Peyer's patch (tissue), 4 donors: ENCODE results near the gene CD63. TPM values are rescaled to one million over a fixed set of nuclear protein-coding genes. Genes with fewer than 3 reads are reported as not detected.

Experiments used
- DNase-seq, 3 donors: peaks; one replicate each; pipeline ENCODE4 v3.0.0-alpha.2; 2017 to 2019
- H3K27ac ChIP-seq, 4 donors: fragments of 200-600 bp; sonication (generic); one replicate each; pipeline ENCODE4 v1.5.1; 2016 to 2019
- H3K27me3 ChIP-seq, 2 donors: fragments of 200-600 bp; sonication (generic); one replicate each; pipeline ENCODE4 v1.5.1; 2019
- H3K36me3 ChIP-seq, 3 donors: fragments of 200-600 bp; sonication (generic); one replicate each; pipeline ENCODE4 v1.5.1; 2016 to 2019
- H3K4me1 ChIP-seq, 4 donors: fragments of 200-600 bp; sonication (generic); one replicate each; pipeline ENCODE4 v1.5.1; 2016 to 2019
- H3K4me3 ChIP-seq, 4 donors: fragments of 200-600 bp; sonication (generic); 1 replicate in 3 of 4; 2 replicates in 1 of 4; pipeline ENCODE4 v1.5.1; 2016 to 2019; ENCODE audit warnings: mild to moderate bottlenecking in 1 of 4
- H3K9me3 ChIP-seq, 4 donors: fragments of 200-600 bp; sonication (generic); one replicate each; pipeline ENCODE4 v1.5.1; 2016 to 2019; ENCODE audit warnings: mild to moderate bottlenecking in 1 of 4
- POLR2A ChIP-seq, 2 donors: fragments of 450-650 bp; IDR thresholded peaks; one replicate each; pipeline ENCODE4 v1.5.1; 2017; ENCODE audit warnings: antibody characterized with exemption in 2 of 2, mild to moderate bottlenecking in 2 of 2, moderate library complexity in 2 of 2
- total RNA-seq, 4 donors: library from RNA; depleted of rRNA; stranded (reverse); fragments of >200 nt; gene quantifications; one replicate each; pipeline ENCODE4 v1.1.0, GENCODE V29; 2016
- TF ChIP-seq, protein P1 (sequence below), 6 experiments: fragments of 450-650 bp in 4 of 6; fragments of 200-600 bp in 2 of 6; sonication (generic) in 1 of 6; IDR thresholded peaks; one replicate each; pipeline ENCODE4 v1.5.1; 2017 to 2019; ENCODE audit warnings: antibody characterized with exemption in 6 of 6, mild to moderate bottlenecking in 3 of 6, moderate library complexity in 1 of 6

Gene CD63, protein sequence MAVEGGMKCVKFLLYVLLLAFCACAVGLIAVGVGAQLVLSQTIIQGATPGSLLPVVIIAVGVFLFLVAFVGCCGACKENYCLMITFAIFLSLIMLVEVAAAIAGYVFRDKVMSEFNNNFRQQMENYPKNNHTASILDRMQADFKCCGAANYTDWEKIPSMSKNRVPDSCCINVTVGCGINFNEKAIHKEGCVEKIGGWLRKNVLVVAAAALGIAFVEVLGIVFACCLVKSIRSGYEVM
- 100 to 1,000 TPM; 139 to 433 (median 351) TPM for total RNA-seq

DNA sequence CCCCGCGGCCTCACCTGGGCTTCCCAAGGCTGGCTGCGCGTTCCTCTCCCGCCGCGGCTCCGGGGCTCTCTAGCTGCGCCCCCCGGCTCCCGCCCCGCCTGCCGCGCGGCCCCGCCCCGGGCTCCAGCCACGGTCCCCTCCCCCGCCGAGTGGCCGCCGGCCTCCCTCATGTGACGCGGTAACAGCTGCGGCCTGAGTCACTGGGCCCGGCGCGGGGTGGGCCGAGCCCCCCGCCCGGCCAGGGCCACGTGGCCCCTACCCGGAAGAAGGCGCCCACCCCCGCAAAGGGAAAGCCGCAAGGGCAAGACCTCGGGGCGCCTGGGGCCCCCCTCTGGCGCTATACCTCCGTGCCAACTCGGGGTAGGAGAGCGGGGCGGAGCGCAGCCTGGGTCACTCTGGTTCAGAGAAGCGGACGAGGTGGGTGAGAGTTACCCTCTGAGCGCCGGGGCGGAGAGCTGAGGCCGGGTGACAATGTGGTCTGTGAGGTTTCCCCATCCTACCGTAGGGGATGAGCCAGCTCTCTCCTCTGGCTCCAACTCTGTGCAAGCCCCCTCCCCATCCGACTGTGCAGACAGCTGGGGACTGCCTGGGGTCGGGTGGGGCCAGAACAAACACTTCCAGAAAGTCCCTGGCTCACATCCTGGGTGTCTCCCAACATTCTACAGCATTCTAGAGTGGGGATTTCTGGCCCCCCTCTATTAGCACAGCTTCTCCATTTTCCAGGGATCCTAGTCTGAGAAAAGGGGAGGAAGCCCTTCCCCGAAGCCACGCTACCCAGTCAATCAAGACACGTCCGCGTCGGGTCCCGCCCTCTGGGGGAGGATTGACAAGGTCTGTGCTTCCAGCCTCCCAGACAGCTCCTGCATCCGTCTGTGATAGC is at the start of gene CD63:
CD63 (minus strand) TSS at position 71 of the 880 bp plus-strand sequence. CDS start 668 bp downstream, outside the sequence.
- Histone ChIP-seq H3K27ac (peak within 1 kb of the TSS; percentile 94 to 99 (median 98)), H3K36me3 (peaks cover 0 to 28% (median 0%) of the 10 kb centered on the region in 3 donors), H3K4me3 (peak within 1 kb of the TSS; percentile 89 to 96 (median 94)), H3K27me3 (no peaks in the 10 kb centered on the region), H3K4me1 (peaks cover 3 to 49% (median 18%) of the 10 kb centered on the region in 4 donors), H3K9me3 (no peaks in the 10 kb centered on the region)
- peak; percentile 83 to 94 (median 92) for DNase-seq
- TF ChIP-seq, protein P1, sequence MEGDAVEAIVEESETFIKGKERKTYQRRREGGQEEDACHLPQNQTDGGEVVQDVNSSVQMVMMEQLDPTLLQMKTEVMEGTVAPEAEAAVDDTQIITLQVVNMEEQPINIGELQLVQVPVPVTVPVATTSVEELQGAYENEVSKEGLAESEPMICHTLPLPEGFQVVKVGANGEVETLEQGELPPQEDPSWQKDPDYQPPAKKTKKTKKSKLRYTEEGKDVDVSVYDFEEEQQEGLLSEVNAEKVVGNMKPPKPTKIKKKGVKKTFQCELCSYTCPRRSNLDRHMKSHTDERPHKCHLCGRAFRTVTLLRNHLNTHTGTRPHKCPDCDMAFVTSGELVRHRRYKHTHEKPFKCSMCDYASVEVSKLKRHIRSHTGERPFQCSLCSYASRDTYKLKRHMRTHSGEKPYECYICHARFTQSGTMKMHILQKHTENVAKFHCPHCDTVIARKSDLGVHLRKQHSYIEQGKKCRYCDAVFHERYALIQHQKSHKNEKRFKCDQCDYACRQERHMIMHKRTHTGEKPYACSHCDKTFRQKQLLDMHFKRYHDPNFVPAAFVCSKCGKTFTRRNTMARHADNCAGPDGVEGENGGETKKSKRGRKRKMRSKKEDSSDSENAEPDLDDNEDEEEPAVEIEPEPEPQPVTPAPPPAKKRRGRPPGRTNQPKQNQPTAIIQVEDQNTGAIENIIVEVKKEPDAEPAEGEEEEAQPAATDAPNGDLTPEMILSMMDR (IDR thresholded peaks at IDR 0.05): no peak
- TF ChIP-seq POLR2A (IDR thresholded peaks at IDR 0.05): peak; percentile 46 to 76

- Histone ChIP-seq H3K9me3 (no peaks in the 10 kb centered on the region), H3K4me1 (no peaks in the 10 kb centered on the region), H3K27ac (no peak overlapping the region), H3K27me3 (no peaks in the 10 kb centered on the region), H3K36me3 (peaks cover 0 to 69% (median 0%) of the 10 kb centered on the region in 3 donors), H3K4me3 (no peak overlapping the region)
- TF ChIP-seq POLR2A (IDR thresholded peaks at IDR 0.05): no peak
- TF ChIP-seq, protein P1 (IDR thresholded peaks at IDR 0.05): no peak
- DNase-seq: no peak
Measured at GRCh38 chr12:55777856-55778255, 49.0 kb upstream of the CD63 start.

DNA sequence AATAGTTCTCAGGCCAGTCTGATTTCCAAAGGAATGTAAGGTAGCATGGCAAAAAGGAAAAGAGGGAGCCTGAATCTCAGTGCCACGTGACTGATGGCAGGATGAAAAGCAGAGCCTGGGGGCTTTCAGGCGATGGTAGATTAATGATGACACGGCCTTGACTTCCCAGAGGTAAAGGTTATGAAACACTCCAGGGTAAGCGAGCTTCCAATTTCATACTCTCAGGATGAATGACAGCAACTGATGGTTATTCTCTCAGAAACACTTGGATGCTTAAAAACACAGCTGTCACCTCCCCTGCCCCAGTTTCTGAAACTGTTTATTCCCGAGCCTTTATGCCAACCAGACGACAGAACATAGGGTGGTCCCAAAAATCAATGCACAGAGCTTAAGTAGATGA is 42.9 kb upstream of the CD63 start:
- Histone ChIP-seq H3K36me3 (peaks cover 0 to 37% (median 0%) of the 10 kb centered on the region in 3 donors), H3K27me3 (no peaks in the 10 kb centered on the region), H3K4me3 (no peak overlapping the region), H3K9me3 (no peaks in the 10 kb centered on the region), H3K27ac (no peak overlapping the region), H3K4me1 (no peaks in the 10 kb centered on the region)
- no peak for DNase-seq
- TF ChIP-seq, protein P1 (IDR thresholded peaks at IDR 0.05): no peak

GRCh38 chr12:55767156-55767555 is 38.3 kb upstream of the CD63 start:
- Histone ChIP-seq H3K9me3 (no peaks in the 10 kb centered on the region), H3K27ac (no peak overlapping the region), H3K27me3 (no peaks in the 10 kb centered on the region), H3K4me3 (no peak overlapping the region), H3K4me1 (no peaks in the 10 kb centered on the region), H3K36me3 (peaks cover 0 to 42% (median 0%) of the 10 kb centered on the region in 3 donors)
- TF ChIP-seq, protein P1 (IDR thresholded peaks at IDR 0.05): no peak
- no peak for TF ChIP-seq POLR2A (IDR thresholded peaks at IDR 0.05)
- no peak for DNase-seq

DNA sequence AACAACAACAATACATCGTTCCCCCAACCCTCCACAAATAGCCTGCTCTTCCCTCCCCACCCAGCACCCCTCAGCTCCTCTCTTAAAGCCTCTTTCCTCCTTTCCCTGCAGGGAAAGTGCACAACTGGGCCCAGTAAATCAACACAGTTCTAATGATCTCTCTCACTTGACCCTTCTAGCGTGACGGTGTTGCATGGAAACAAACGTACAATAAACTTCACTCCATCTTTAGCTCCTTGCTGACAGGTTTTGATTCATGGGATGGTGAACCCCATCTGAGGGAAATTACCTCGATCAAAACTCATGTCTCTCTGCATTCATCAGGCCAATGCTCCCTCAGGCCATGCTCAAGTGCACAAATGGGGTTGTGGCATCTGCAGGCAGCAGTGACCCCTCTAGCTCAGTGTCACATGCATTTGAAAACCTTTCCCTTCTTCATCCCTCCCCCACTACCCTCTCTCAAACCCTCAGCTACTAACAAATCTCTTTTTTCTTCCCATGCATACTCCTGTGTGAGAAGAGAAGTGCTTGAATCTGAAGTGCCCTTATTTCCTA is 37.0 kb upstream of the CD63 start:
- DNase-seq: no peak
- TF ChIP-seq, protein P1 (IDR thresholded peaks at IDR 0.05): no peak
- TF ChIP-seq POLR2A (IDR thresholded peaks at IDR 0.05): no peak
- no peak overlapping the region for H3K4me3 ChIP-seq
- H3K9me3 ChIP-seq: no peaks in the 10 kb centered on the region
- peaks cover 0 to 36% (median 0%) of the 10 kb centered on the region in 3 donors for H3K36me3 ChIP-seq
- no peaks in the 10 kb centered on the region for H3K27me3 ChIP-seq
- no peak overlapping the region for H3K27ac ChIP-seq
- no peaks in the 10 kb centered on the region for H3K4me1 ChIP-seq
